HG03060 (cell line): Measurements from ENCODE around the gene TNNI3K.

Experiments
- ATAC-seq: cut with Tn5 transposase; IDR thresholded peaks from one replicate; pipeline ENCODE4 v1.9.1; 2021; ENCODE audit warnings: low read depth, moderate number of reproducible peaks; ENCODE audit not compliant: unreplicated experiment

The TNNI3K gene

DNA sequence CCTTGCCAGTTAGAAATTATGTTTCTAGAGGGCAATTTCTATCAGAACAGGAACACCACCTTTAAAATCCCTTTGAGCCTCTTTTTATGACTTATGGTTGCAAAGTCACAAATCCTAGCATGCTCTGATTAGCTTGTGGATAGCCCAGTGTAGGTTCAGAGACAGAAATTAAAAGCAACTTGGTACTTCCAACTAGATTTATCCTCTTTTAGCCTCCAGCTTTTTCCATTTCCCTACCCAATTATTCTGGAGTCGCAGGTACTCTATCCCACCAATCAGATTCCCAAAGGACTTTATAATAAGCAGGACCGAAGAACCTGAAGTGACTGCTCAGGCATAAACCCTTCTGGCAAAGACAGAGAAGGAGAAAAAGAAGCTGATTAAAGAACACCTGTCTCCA lies 310.6 kb downstream of the TNNI3K start:
- ATAC-seq = no peak

DNA sequence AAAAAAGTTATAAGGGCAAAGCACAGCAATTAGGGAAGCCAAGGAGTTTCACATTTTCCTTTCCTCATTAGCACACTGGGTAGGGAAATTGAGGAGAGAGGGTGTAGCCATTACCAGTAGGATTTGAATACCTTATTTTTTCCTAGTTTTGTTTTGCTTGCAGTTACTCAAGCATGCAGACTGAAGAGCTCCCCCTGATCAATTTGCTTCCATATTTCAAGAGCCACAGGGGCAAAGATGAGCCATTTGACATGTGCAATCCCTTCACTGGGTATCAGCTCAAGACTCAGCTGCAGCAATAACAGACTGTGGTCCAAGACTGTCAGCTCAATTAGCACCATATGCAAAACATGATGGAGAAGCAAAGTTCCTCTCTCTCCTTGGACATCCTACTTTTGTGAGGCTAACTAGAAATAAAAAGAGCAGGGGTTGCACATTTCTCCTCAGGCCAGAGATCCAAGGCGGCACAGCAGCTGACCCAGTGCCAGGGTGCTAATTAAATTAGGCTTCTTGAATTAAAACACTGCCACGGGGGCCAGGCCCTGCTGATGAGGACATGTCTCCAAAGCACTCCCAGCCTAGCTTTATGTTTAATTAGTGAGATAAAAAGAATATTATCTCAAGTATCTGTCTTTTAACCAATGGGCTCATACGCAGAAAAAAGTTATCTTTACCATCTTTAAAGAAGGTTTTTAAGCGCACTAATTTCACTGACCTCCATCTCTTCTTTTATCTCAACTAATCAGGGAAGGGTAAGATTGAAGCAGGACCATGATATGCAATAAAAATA lies 314.0 kb downstream of the TNNI3K start:
- ATAC-seq = no peak

DNA sequence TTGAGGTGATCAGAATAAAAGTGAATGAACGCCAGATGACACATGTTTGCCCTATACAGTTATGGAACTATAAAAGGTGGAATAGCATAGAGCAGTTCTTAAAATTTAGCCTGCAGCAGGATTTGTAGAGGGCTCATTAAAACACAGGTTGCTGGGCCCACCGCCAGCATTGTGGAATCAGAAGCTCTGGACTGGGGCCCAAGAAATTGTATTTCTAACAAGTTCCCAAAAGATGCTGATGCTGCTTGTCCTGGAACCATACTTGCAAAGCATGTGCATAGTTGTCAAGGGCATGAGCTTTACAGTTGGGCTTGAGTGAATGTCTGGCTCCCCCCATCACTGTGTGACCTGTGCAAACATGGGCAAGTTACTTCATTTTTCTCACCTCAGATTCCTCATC lies 314.7 kb downstream of the TNNI3K start:
- no peak for ATAC-seq

DNA sequence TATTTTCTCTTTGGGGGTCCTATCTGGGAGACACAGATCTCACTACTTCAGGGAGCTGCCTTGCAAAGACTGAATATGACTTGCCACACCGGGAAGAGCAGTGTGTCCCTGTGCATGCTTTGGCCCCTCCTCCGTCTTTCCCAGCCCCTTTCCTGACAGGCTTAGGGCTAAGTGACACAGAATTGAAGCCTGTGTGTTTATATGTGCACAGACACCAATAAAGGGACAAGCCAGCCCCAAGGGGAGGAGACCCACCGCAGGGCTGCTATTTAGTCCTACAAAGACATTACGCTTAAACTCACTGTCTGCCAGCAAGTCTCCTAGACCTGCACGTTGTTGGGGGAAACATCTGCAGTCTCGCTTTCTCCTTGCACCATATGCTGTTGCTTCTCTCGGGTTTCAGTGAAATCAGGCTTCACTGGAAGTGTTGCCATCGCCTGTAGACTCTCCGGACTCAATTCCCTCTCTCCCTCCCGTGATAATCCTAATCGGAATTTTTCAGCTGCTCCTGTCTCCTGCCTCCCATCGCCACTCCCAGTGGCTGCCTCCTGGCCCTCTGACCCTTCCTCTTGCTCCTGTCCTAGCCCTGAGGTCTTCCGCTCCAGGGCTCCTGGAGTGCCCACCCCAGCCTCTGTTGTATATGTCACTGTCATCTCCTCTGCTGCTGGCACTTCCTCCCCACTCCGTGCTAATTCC lies 335.8 kb downstream of the TNNI3K start:
- no peak for ATAC-seq

DNA sequence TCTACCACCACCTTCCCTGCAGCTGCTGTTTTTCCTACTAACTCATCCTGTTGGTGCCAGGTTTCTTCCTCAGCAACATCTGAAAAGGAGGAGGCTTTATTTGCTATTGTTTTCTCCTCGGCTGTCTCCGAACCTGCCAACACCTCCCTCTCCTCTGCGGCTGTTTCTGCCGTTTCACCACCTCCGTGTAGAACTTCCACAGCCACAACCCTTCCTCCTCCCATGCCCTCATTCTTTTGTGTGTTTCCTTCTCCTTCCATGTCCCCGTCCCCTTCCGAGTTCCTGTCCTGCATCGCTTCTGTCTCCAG lies 336.3 kb downstream of the TNNI3K start:
- no peak for ATAC-seq

DNA sequence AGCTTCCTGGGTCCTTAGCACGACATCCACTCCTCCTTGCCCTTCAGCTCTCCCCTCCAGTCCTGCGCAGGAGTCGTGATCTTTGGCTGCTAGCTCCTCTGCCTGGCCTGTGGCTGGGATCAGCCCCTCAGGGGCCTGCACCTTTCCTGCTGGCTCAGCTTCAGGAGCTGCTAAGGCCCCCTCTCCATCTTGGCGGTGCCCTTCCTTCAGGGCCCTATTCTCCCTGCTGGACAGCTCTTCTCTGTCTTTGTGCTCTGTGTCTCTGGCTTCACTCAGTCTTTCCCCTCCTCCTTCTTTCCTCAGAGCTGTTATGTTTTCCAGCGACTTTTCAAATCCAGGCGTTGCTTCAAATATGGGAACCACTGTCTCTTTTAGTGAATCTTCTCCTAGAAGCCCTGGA lies 336.7 kb downstream of the TNNI3K start:
- ATAC-seq = no peak

DNA sequence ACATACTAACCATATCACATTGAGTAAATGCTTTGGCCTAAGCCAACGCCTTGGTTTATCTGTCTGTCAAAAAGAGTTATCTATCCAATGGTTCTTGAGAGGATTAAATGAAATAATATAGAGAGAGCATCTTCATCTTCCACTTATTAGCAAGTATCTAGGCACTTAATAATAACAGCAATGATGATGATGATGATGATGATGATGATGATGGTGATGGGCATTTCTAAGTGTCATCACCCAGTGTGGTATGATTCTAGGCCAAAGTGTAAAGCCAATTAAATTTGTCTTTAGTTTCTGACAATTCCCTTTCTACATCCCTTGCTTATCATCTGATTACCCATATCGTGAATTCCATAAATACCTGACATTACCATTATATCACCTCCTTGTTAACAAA lies 342.9 kb downstream of the TNNI3K start:
- no peak for ATAC-seq

DNA sequence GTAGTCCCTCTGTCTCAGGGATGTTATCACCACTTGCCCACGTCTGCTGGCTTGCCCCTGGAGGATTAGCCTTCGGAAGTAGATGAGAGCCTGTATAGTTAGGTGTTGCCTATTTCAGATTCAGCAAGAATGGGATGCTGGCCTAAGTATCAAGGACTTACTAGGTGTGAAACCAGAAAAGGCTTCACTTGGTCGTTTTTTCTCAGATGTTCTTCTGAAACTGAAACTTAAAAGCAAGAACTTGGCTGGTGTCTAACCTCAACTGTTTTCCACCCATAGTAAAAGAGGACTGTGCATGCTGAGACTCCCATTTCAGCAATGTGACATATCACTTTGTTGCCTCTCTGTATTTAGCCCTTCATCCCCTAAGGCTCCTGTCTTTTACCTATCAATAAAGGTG lies 344.2 kb downstream of the TNNI3K start:
- ATAC-seq = peak; percentile 97

DNA sequence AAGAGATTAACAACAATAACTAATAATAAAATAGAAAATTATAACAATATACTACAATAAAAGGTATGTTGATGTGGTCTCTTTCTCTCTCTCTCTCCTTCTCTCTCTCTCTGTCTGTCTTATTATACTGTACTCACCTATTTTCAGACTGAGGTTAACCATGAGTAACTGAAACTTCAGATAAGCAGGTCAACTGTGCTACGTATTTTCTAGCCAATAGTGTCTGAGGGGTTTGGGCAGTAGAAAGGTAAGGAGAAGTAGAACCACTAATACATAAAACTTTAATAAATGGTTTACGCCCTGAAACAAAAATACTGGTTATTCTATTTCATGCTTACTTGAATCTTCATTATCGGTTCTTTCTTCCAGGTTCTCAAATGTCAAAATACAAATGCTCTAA lies 348.2 kb downstream of the TNNI3K start:
- ATAC-seq = no peak

DNA sequence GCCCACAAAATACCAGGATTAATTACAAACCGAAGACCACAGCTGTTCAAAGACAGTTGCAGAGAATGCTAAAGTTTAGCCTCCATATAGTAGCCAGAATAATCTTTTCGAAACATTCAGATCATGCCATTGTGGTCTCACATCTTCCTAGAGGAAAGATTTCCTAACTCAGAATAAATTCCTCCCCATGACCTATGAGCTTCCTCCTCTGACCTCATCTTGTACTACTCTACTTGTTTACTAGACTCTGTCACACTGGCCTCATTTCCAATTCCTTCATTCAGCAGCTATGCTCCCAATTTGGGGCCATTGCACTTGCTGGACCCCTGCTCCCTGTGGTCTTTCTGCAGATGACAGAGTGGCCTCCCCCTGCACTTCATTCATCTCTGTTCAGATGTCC lies 349.0 kb downstream of the TNNI3K start:
- no peak for ATAC-seq

DNA sequence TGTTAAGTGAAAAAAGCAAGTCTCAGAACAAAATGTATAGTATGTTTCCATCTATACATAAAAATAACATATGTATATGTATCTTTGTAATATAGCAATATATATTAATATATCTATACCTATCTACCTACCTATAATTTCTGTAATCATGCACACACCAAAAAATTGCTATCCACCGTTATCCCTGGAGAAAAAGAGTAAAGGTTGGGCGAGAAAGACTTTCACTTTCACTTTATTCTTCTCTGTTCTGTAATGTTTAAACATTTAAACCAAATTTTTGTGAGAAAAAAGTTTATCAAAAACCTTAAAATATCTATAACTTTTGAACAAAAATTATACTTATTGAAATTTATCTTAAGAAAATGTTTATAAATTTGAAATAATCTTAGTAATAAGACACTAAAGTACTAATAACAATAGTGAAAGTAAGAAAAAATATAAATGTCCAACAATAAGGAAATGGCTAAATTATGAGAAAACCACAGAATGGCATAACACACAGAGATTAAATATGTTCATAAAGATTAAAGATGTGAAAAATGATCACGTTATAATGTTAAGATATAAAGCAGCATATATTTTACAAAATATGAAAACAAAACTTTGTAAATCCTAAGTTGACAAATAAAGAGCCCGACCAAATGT lies 351.2 kb downstream of the TNNI3K start:
- no peak for ATAC-seq

DNA sequence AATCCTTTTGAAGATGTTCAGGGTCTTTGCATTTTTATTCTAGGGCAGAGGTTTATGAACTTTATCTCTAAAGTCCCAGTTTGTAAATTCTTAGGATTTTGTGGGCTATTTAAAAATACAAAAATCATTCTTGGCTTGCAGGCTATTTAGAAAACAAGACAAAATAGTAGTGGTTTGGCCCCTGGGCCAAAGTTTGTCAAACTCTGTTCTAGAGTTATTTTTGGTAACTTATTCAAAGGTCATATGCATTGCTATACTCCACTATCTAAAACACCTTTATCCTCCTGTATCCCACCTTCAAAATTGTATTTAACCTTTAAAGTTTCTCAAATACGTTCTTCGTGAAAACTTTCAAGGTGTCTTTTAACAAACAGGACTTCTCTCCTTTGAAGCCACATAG lies 352.7 kb downstream of the TNNI3K start:
- no peak for ATAC-seq

DNA sequence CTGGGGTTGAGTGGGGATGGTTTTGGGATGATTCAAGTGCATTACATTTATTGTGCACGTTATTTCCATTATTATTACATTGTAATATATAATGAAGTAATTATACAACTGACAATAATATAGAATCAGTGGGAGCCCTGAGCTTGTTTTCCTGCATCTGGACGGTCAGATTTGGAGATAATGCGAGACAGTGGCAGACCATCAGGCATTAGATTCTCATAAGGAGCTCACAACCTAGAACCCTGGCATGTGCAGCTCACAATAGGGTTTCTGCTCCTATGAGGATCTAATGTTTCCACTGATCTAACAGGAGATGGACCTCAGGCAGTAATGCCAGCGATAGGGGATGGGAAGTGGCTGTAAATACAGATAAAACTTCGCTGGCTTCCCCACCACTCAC lies 355.1 kb downstream of the TNNI3K start:
- ATAC-seq = no peak

DNA sequence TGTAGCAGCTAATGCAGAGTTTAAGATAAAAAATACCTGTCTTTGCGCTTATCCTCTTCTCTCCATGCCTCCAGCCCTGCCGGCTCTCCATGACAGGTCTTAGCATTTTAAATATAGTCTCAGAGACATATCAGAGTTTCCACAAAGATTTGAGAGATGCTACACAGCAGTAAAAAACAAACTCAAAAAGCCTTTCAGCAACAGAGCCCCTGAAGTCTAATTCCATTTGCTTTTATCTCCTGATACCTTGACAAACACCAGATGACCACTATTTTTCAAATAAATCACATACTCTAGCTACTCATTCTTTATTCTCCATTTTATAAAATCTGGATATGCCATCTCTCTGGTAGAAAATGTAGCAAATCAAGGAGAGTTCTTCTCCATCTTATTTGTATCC lies 356.8 kb downstream of the TNNI3K start:
- no peak for ATAC-seq

DNA sequence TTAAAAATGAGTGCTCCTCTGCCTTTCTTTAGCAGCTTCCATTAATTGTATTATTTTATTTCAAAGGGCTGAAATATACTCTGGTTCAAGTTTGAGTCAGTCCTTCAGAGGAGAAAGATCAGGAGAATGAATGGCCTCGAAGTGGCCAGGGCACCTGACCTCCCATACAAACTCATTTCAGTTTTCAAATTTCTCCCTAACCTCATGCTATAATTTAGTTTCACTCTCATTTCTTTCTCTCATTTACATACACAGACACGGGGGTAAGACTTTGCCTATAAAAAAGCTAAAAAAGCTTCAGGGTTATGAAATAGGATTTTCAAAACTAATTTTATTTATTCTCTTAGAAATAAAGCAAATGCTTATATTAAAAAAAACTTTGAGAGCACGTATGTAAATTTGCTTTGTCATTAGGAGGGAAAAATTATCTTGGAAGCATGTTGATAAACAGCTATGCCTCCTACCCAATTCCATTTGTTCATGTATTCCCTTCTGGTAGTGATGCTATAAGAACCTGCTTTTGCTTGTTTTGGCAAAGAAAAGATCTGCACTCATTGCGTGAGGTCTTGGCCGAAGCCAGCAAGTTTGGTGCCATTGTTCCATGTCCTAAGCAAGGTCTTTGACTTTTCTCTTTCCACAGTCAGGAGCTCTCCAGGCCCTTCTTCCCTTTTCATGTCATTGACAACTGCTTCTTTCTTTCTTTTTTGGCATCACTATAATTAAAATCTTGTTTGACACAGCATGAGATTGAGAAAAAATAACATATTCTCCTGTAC lies 357.6 kb downstream of the TNNI3K start:
- ATAC-seq = no peak
